Parathyroid adenoma (tissue), 2 donors: ENCODE measurements around the gene ZNF454.

ENCODE experiments used
- H2AFZ ChIP-seq: fragments of 300-600 bp; sonication (generic); one replicate; pipeline ENCODE4 v1.7.0; 2017; ENCODE audit warnings: antibody characterized with exemption, mild to moderate bottlenecking
- H3K27ac ChIP-seq: fragments of 300-600 bp; sonication (generic); one replicate; pipeline ENCODE4 v1.7.0; 2017
- H3K27me3 ChIP-seq: fragments of 300-600 bp; sonication (generic); one replicate; pipeline ENCODE4 v1.7.0; 2017; ENCODE audit warnings: low read length; ENCODE audit not compliant: control insufficient read depth, insufficient read depth
- H3K36me3 ChIP-seq: fragments of 300-600 bp; sonication (generic); one replicate; pipeline ENCODE4 v1.7.0; 2017; ENCODE audit warnings: low read length; ENCODE audit not compliant: control insufficient read depth, insufficient read depth
- H3K4me1 ChIP-seq: fragments of 300-600 bp; sonication (generic); one replicate; pipeline ENCODE4 v1.7.0; 2017; ENCODE audit warnings: control low read depth
- H3K4me2 ChIP-seq: fragments of 300-600 bp; sonication (generic); one replicate; pipeline ENCODE4 v1.7.0; 2017; ENCODE audit warnings: low read length
- H3K4me3 ChIP-seq: fragments of 300-600 bp; sonication (generic); one replicate; pipeline ENCODE4 v1.7.0; 2017; ENCODE audit warnings: low read depth, low read length
- H3K79me2 ChIP-seq: fragments of 300-600 bp; sonication (generic); one replicate; pipeline ENCODE4 v1.7.0; 2017; ENCODE audit warnings: control low read depth
- H3K9ac ChIP-seq: fragments of 300-600 bp; sonication (generic); one replicate; pipeline ENCODE4 v1.7.0; 2017; ENCODE audit warnings: mild to moderate bottlenecking
- H3K9me3 ChIP-seq: fragments of 300-600 bp; sonication (generic); one replicate; pipeline ENCODE4 v1.7.0; 2017; ENCODE audit warnings: low read length; ENCODE audit not compliant: control insufficient read depth
- TF ChIP-seq, protein P1 (sequence below): fragments of 300-600 bp; sonication (generic); IDR thresholded peaks from one replicate; pipeline ENCODE4 v1.7.0; 2017; ENCODE audit warnings: antibody characterized with exemption, mild to moderate bottlenecking
- donor health status: primary hyperparathyroidism.

Gene ZNF454

DNA sequence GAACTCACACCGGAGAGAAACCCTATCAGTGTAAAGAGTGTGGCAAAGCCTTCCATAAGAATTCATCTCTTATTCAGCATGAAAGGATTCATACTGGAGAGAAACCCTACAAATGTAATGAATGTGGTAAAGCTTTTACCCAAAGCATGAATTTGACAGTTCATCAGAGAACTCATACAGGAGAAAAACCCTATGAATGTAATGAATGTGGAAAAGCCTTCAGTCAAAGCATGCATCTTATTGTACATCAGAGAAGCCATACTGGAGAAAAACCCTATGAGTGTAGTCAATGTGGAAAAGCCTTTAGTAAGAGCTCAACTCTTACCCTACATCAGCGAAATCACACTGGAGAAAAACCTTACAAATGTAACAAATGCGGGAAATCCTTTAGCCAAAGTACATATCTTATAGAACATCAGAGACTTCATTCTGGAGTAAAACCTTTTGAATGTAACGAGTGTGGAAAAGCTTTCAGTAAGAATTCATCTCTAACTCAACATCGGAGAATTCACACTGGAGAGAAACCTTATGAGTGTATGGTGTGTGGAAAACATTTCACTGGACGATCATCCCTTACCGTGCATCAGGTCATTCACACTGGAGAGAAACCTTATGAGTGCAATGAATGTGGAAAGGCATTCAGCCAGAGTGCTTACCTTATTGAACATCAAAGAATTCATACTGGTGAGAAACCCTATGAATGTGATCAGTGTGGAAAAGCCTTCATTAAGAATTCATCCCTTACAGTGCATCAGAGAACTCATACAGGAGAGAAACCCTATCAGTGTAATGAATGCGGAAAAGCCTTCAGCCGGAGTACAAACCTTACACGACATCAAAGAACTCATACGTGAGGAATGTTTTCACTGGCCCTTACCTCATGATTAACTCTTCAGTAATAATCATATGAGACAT, 8.9 kb upstream of the ZNF454 start:
- Histone ChIP-seq H3K79me2 (no peaks in the 10 kb centered on the region), H3K9me3 (peaks cover 21% of the 10 kb centered on the region), H3K27me3 (no peaks in the 10 kb centered on the region), H3K4me1 (no peaks in the 10 kb centered on the region), H3K4me2 (no peak overlapping the region), H3K27ac (no peak overlapping the region), H3K4me3 (no peak overlapping the region), H3K9ac (no peak overlapping the region), H2AFZ (no peak overlapping the region), H3K36me3 (no peaks in the 10 kb centered on the region)
- TF ChIP-seq, protein P1, sequence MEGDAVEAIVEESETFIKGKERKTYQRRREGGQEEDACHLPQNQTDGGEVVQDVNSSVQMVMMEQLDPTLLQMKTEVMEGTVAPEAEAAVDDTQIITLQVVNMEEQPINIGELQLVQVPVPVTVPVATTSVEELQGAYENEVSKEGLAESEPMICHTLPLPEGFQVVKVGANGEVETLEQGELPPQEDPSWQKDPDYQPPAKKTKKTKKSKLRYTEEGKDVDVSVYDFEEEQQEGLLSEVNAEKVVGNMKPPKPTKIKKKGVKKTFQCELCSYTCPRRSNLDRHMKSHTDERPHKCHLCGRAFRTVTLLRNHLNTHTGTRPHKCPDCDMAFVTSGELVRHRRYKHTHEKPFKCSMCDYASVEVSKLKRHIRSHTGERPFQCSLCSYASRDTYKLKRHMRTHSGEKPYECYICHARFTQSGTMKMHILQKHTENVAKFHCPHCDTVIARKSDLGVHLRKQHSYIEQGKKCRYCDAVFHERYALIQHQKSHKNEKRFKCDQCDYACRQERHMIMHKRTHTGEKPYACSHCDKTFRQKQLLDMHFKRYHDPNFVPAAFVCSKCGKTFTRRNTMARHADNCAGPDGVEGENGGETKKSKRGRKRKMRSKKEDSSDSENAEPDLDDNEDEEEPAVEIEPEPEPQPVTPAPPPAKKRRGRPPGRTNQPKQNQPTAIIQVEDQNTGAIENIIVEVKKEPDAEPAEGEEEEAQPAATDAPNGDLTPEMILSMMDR = no peak

DNA sequence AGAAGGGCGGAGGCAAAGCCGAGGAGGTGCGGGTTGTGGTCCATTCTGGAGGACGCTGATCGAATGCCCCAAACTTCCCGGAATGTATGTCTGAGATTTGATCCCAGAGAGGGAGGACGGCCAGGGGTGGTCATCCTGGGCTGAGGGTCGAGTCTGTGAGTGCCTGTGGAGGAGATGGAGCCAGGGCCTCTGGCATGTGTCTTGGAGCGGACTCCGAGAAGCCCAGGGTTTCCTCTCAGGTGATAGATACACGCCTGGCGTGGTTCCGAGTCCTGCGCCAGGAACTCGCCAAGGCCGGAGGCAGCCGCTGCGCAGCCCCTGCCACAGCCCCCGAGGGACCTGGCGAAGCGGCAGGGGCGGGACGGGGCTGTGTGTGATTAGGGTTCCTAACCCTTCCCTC, 363 bp downstream of the ZNF454 start:
- Histone ChIP-seq H3K36me3 (no peaks in the 10 kb centered on the region), H3K27me3 (no peaks in the 10 kb centered on the region), H3K4me3 (peak overlapping the region; percentile 67), H3K79me2 (no peaks in the 10 kb centered on the region), H3K27ac (no peak overlapping the region), H3K9ac (no peak overlapping the region), H3K4me2 (peak overlapping the region; percentile 79), H3K4me1 (no peaks in the 10 kb centered on the region), H2AFZ (no peak overlapping the region), H3K9me3 (peaks cover 4% of the 10 kb centered on the region)
- TF ChIP-seq, protein P1 = no peak

DNA sequence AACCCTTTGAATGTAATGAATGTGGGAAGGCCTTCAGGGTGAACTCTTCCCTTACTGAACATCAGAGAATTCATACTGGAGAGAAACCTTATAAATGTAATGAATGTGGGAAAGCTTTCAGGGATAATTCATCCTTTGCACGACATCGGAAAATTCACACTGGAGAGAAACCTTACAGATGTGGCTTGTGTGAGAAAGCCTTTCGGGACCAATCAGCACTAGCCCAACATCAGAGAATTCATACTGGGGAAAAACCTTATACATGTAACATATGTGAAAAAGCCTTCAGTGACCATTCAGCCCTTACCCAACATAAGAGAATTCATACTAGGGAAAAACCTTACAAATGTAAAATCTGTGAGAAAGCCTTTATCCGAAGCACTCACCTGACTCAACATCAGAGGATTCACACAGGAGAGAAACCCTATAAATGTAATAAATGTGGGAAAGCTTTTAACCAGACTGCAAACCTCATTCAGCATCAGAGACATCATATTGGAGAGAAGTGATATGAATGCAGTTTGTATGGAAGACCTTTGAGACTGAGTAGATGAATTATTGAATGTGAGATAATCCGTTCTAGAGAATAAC, 24.6 kb downstream of the ZNF454 start:
- Histone ChIP-seq H2AFZ (no peak overlapping the region), H3K9me3 (no peaks in the 10 kb centered on the region), H3K4me3 (no peak overlapping the region), H3K4me1 (no peaks in the 10 kb centered on the region), H3K9ac (no peak overlapping the region), H3K4me2 (no peak overlapping the region), H3K79me2 (no peaks in the 10 kb centered on the region), H3K27ac (no peak overlapping the region), H3K36me3 (peaks cover 14% of the 10 kb centered on the region), H3K27me3 (no peaks in the 10 kb centered on the region)
- TF ChIP-seq, protein P1 = no peak

DNA sequence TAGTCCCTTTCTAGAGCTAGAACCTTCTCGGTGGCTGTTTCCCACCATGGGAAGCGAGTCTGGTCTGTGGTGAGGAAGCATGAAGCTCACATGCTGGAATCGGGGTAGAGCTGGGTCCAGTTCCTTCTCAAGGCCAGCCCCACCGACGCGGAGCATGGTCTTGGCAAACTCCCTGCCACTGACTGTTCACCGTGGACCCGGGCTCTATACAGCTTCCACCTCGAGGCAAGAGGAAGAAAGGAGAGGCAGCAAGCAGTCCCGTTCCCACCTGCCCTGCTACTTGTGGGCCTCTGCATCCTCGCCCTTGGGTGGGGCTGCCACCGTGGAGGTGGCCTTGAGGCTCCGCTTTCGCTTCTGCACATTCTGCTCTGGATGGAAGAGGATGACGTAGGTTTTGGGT, 40.4 kb downstream of the ZNF454 start:
- Histone ChIP-seq H2AFZ (no peak overlapping the region), H3K79me2 (no peaks in the 10 kb centered on the region), H3K9me3 (peaks cover 2% of the 10 kb centered on the region), H3K9ac (no peak overlapping the region), H3K36me3 (no peaks in the 10 kb centered on the region), H3K4me1 (no peaks in the 10 kb centered on the region), H3K27ac (no peak overlapping the region), H3K27me3 (no peaks in the 10 kb centered on the region), H3K4me3 (no peak overlapping the region), H3K4me2 (no peak overlapping the region)
- TF ChIP-seq, protein P1 = no peak
